K562 (cell line): ENCODE data around the gene BIRC6. TPM values are rescaled to one million over a fixed set of nuclear protein-coding genes. Genes with fewer than 3 reads are reported as not detected.
A peak's percentile ranks its signal among the peaks of the same experiment; 100 is the strongest.

Source experiments
- BRD4 ChIP-seq: fragments of 200-600 bp; sonication (generic); IDR thresholded peaks from 2 replicates; pipeline ENCODE4 v1.6.1; 2017; ENCODE audit warnings: inconsistent platforms
- CBFA2T3 ChIP-seq: fragments of 450-650 bp; IDR thresholded peaks from 2 replicates; pipeline ENCODE4 v1.6.1; 2017
- CBX5 ChIP-seq: IDR thresholded peaks from 2 replicates; pipeline ENCODE4 v1.6.1; 2014; ENCODE audit warnings: low read depth, borderline replicate concordance
- CC2D1A ChIP-seq: fragments of 450-650 bp; IDR thresholded peaks from 2 replicates; pipeline ENCODE4 v1.6.1; 2017; ENCODE audit warnings: mild to moderate bottlenecking
- CREB1 ChIP-seq, 2 experiments: sonication (generic) in 1 of 2; formaldehyde crosslinking in 1 of 2; IDR thresholded peaks; 2 replicates each; pipeline versions ENCODE4 v1.6.1 to v1.8.0; 2012 to 2022; ENCODE audit warnings: inconsistent platforms in 1 of 2, mild to moderate bottlenecking in 1 of 2, missing genetic modification reagents in 1 of 2, moderate library complexity in 1 of 2
- E2F3 ChIP-seq: fragments of 250-450 bp; sonication (Bioruptor Pico); IDR thresholded peaks from 2 replicates; pipeline ENCODE4 v1.4.0; 2020; ENCODE audit warnings: mild to moderate bottlenecking
- EHMT2 ChIP-seq: fragments of 450-650 bp; IDR thresholded peaks from 2 replicates; pipeline ENCODE4 v1.6.1; 2018; ENCODE audit warnings: antibody characterized with exemption
- ESRRA ChIP-seq: fragments of 450-650 bp; IDR thresholded peaks from 2 replicates; pipeline ENCODE4 v1.6.1; 2014; ENCODE audit warnings: low read depth, mild to moderate bottlenecking, moderate library complexity, borderline replicate concordance
- ETS2 ChIP-seq: IDR thresholded peaks from 2 replicates; pipeline ENCODE4 v1.6.1; 2016; ENCODE audit warnings: borderline replicate concordance, missing genetic modification characterization, mild to moderate bottlenecking, moderate library complexity, missing compliant biosample characterization; ENCODE audit not compliant: poor library complexity, severe bottlenecking
- IFI16 ChIP-seq: fragments of 250-450 bp; sonication (Bioruptor Pico); IDR thresholded peaks from 2 replicates; pipeline ENCODE4 v2.1.2; 2022; ENCODE audit warnings: mild to moderate bottlenecking, inconsistent platforms
- MBD2 ChIP-seq: sonication (generic); IDR thresholded peaks from 2 replicates; pipeline ENCODE4 v1.6.1; 2016; ENCODE audit warnings: low read depth, borderline replicate concordance
- MTA3 ChIP-seq: fragments of 450-650 bp; formaldehyde crosslinking; IDR thresholded peaks from 2 replicates; pipeline ENCODE4 v1.6.1; 2017; ENCODE audit warnings: mild to moderate bottlenecking, borderline replicate concordance
- SPI1 ChIP-seq: IDR thresholded peaks from 2 replicates; pipeline ENCODE4 v1.6.1; 2011; ENCODE audit warnings: low read depth, low read length, control low read depth, borderline replicate concordance
- SRF ChIP-seq, 2 experiments: fragments of 250-450, 450-650 bp in 1 of 2; sonication (Bioruptor Pico) in 1 of 2; sonication (generic) in 1 of 2; formaldehyde crosslinking; IDR thresholded peaks; 2 replicates each; pipeline versions ENCODE4 v1.5.0 to v1.5.1; 2020 to 2022; ENCODE audit warnings: mild to moderate bottlenecking in 1 of 2, missing genetic modification reagents in 1 of 2
- TBL1XR1 ChIP-seq, 2 experiments: IDR thresholded peaks; 2 replicates each; pipeline ENCODE4 v1.6.1; 2012; ENCODE audit warnings: improper control_type of control experiment in 2 of 2, low read length in 2 of 2, mild to moderate bottlenecking in 1 of 2
- ZBTB8A ChIP-seq: fragments of 450-650 bp; IDR thresholded peaks from 2 replicates; pipeline ENCODE4 v1.6.1; 2018; ENCODE audit warnings: mild to moderate bottlenecking, moderate library complexity; ENCODE audit not compliant: partially characterized antibody
- ZNF24 ChIP-seq: fragments of 450-650 bp; IDR thresholded peaks from 2 replicates; pipeline ENCODE4 v1.6.1; 2016
- ZNF274 ChIP-seq: IDR thresholded peaks from 2 replicates; pipeline ENCODE4 v1.6.1; 2011; ENCODE audit warnings: low read depth, mild to moderate bottlenecking, low read length, moderate library complexity, borderline replicate concordance
- ZNF311 ChIP-seq: fragments of 250-450 bp; sonication (Bioruptor Pico); IDR thresholded peaks from 2 replicates; pipeline ENCODE4 v1.4.0; 2020; ENCODE audit warnings: mild to moderate bottlenecking, moderate library complexity
- polyA plus RNA-seq, 8 experiments: library from polyadenylated mRNA; depleted of rRNA in 4 of 8; stranded (reverse) in 5 of 8; unstranded in 3 of 8; fragments of >200 nt; fragmentation: Nextera tagmentation in 2 of 8; fragmentation: Illumina TruSeq in 1 of 8; extraction: Ambion mirVana in 2 of 8; extraction: Trizol in 1 of 8; gene quantifications; 2 replicates each; pipeline versions ENCODE4 v1.2.1 to v1.2.3, GENCODE V29; 2011 to 2014; ENCODE audit warnings: inconsistent platforms in 1 of 8, missing spikeins in 1 of 8
- total RNA-seq, 7 experiments: library from RNA; depleted of rRNA in 6 of 7; stranded (reverse); fragments of >200 nt in 6 of 7; fragmentation: Illumina TruSeq in 2 of 7; extraction: Trizol in 2 of 7; gene quantifications; 2 replicates each; pipeline versions ENCODE4 v1.2.1 to v1.2.3, GENCODE V29; 2011 to 2021; ENCODE audit warnings: low replicate concordance in 1 of 7
- TF ChIP-seq, protein P1 (sequence below): sonication (generic); formaldehyde crosslinking; IDR thresholded peaks from 2 replicates; pipeline ENCODE4 v1.8.0; 2022; ENCODE audit warnings: missing genetic modification reagents, mild to moderate bottlenecking, borderline replicate concordance
- TF ChIP-seq, protein P2 (sequence below): fragments of 450-650 bp; IDR thresholded peaks from 2 replicates; pipeline ENCODE4 v1.6.1; 2016; ENCODE audit warnings: borderline replicate concordance
- TF ChIP-seq, protein P3 (sequence below), 2 experiments: fragments of 450-650 bp; conservative IDR thresholded peaks; 2 replicates each; pipeline ENCODE4 v1.6.1; 2017; ENCODE audit warnings: mild to moderate bottlenecking in 2 of 2, moderate library complexity in 2 of 2

Gene BIRC6
- total and polyA plus RNA-seq, 9 of the 15 experiments (the other 6 are each of a cell fraction or from before 2014, with no cell fraction given), result 18.8 to 110 (median 49.8) TPM

DNA sequence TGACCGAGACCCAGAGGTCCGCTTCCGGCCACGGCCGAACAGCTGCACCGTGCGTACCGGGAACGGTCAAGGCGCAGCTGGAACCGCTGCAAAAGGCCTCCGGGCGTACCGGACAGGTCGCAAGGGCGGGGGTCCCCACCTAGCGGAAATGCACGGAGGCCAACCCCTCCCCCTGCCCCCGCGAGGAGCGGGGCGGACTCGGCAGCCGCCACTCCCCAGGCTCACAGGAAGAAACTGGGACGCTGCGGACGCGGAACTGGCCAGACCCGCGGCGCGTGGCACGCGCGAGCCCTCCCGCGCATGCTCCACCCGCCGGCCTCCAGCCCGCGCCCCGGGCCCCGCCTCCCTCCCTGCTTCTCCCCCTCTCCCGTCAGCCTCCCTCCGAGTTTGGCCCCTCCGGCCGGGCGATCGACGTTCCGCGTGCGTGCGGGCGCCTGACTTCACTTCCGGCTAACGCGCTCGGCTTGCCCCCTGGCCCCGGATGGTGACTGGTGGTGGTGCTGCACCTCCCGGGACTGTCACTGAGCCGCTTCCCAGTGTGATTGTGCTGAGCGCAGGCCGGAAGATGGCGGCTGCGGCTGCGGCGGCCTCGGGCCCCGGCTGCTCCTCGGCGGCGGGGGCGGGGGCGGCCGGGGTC, at the start of gene BIRC6 (continued):
- TF ChIP-seq MTA3 (peak; percentile 86; the same call in 1 of the 2 replicates), BRD4 (peak; percentile 45; the same call in 1 of the 2 replicates), TBL1XR1 (IDR thresholded peaks at IDR 0.05; ENCODE audit: low read length in 2 of 2) (no peak), ZNF274 (no peak), E2F3 (CRISPR knock-in tag) (0 out of 2 replicates have a peak, but pooled peaks have one; percentile 27), ETS2 (tag) (no peak), CC2D1A (no peak; the same call in 1 of the 2 replicates), SRF (CRISPR knock-in tag; IDR thresholded peaks at IDR 0.05) (no peak; a peak in 1 of 4 replicates), SPI1 (peak; percentile 29; the same call in 1 of the 2 replicates), ESRRA (peak; percentile 55), ZNF311 (CRISPR knock-in tag) (no peak), CREB1 (IDR thresholded peaks at IDR 0.05) (peak; percentile 77), CREB1 (CRISPR knock-in tag; IDR thresholded peaks at IDR 0.05) (peak; percentile 91), IFI16 (CRISPR knock-in tag) (no peak), MBD2 (no peak), ZBTB8A (no peak), CBFA2T3 (no peak), EHMT2 (no peak), ZNF24 (peak; percentile 52; the same call in 1 of the 2 replicates), CBX5 (peak; percentile 15; the same call in 1 of the 2 replicates)
- TF ChIP-seq, protein P1, sequence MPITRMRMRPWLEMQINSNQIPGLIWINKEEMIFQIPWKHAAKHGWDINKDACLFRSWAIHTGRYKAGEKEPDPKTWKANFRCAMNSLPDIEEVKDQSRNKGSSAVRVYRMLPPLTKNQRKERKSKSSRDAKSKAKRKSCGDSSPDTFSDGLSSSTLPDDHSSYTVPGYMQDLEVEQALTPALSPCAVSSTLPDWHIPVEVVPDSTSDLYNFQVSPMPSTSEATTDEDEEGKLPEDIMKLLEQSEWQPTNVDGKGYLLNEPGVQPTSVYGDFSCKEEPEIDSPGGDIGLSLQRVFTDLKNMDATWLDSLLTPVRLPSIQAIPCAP (CRISPR knock-in tag), result no peak
- TF ChIP-seq, protein P2, sequence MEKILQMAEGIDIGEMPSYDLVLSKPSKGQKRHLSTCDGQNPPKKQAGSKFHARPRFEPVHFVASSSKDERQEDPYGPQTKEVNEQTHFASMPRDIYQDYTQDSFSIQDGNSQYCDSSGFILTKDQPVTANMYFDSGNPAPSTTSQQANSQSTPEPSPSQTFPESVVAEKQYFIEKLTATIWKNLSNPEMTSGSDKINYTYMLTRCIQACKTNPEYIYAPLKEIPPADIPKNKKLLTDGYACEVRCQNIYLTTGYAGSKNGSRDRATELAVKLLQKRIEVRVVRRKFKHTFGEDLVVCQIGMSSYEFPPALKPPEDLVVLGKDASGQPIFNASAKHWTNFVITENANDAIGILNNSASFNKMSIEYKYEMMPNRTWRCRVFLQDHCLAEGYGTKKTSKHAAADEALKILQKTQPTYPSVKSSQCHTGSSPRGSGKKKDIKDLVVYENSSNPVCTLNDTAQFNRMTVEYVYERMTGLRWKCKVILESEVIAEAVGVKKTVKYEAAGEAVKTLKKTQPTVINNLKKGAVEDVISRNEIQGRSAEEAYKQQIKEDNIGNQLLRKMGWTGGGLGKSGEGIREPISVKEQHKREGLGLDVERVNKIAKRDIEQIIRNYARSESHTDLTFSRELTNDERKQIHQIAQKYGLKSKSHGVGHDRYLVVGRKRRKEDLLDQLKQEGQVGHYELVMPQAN, result peak; percentile 86; the same call in 1 of the 2 replicates
- TF ChIP-seq, protein P3, sequence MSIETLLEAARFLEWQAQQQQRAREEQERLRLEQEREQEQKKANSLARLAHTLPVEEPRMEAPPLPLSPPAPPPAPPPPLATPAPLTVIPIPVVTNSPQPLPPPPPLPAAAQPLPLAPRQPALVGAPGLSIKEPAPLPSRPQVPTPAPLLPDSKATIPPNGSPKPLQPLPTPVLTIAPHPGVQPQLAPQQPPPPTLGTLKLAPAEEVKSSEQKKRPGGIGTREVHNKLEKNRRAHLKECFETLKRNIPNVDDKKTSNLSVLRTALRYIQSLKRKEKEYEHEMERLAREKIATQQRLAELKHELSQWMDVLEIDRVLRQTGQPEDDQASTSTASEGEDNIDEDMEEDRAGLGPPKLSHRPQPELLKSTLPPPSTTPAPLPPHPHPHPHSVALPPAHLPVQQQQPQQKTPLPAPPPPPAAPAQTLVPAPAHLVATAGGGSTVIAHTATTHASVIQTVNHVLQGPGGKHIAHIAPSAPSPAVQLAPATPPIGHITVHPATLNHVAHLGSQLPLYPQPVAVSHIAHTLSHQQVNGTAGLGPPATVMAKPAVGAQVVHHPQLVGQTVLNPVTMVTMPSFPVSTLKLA (conservative IDR thresholded peaks at IDR 0.05), result peak; percentile 87 to 96
